Thoracic aorta (tissue), 2 donors: ENCODE data around the gene DUSP9. TPM values are rescaled to one million over a fixed set of nuclear protein-coding genes. Genes with fewer than 3 reads are reported as not detected.

Source experiments
- ATAC-seq: fragments of 150-250 bp; one replicate; pipeline ENCODE4 v1.8.0; 2017; ENCODE audit warnings: low read depth; ENCODE audit not compliant: insufficient number of reproducible peaks, low FRiP score
- DNase-seq: peaks from one replicate; pipeline ENCODE4 v3.0.0-alpha.2; 2020; ENCODE audit warnings: low spot score
- H3K27ac ChIP-seq, 2 donors: fragments of 200-600 bp; sonication (generic); 1 replicate in 1 of 2; 2 replicates in 1 of 2; pipeline ENCODE4 v1.5.1; 2016; ENCODE audit warnings: mild to moderate bottlenecking in 2 of 2, moderate library complexity in 2 of 2
- H3K27me3 ChIP-seq: fragments of 200-600 bp; sonication (generic); replicated peaks from 2 replicates; pipeline ENCODE4 v1.6.0; 2016; ENCODE audit warnings: mild to moderate bottlenecking; ENCODE audit not compliant: insufficient read depth
- H3K36me3 ChIP-seq: fragments of 200-600 bp; sonication (generic); one replicate; pipeline ENCODE4 v1.5.1; 2016
- H3K4me1 ChIP-seq, 2 donors: fragments of 200-600 bp; sonication (generic); 1 replicate in 1 of 2; 2 replicates in 1 of 2; pipeline versions ENCODE4 v1.5.1 to v1.6.0; 2016; ENCODE audit warnings: low read depth in 2 of 2, mild to moderate bottlenecking in 1 of 2; ENCODE audit not compliant: control insufficient read depth in 1 of 2
- H3K4me3 ChIP-seq: fragments of 200-600 bp; sonication (generic); 2 replicates; pipeline ENCODE4 v1.5.1; 2016; ENCODE audit warnings: mild to moderate bottlenecking
- H3K9me3 ChIP-seq: fragments of 200-600 bp; sonication (generic); 2 replicates; pipeline ENCODE4 v1.5.1; 2016
- total RNA-seq, 2 donors: library from RNA; depleted of rRNA; stranded (reverse); fragments of >200 nt; gene quantifications; one replicate each; pipeline versions ENCODE4 v1.1.0 to v1.2.3, GENCODE V29; 2016
- TF ChIP-seq, protein P1 (sequence below): fragments of 200-600 bp; sonication (generic); IDR thresholded peaks from one replicate; pipeline ENCODE4 v1.5.1; 2019; ENCODE audit warnings: antibody characterized with exemption

DUSP9 gene
- total RNA-seq, 2 donors from 2014 or later, result not detected

DNA sequence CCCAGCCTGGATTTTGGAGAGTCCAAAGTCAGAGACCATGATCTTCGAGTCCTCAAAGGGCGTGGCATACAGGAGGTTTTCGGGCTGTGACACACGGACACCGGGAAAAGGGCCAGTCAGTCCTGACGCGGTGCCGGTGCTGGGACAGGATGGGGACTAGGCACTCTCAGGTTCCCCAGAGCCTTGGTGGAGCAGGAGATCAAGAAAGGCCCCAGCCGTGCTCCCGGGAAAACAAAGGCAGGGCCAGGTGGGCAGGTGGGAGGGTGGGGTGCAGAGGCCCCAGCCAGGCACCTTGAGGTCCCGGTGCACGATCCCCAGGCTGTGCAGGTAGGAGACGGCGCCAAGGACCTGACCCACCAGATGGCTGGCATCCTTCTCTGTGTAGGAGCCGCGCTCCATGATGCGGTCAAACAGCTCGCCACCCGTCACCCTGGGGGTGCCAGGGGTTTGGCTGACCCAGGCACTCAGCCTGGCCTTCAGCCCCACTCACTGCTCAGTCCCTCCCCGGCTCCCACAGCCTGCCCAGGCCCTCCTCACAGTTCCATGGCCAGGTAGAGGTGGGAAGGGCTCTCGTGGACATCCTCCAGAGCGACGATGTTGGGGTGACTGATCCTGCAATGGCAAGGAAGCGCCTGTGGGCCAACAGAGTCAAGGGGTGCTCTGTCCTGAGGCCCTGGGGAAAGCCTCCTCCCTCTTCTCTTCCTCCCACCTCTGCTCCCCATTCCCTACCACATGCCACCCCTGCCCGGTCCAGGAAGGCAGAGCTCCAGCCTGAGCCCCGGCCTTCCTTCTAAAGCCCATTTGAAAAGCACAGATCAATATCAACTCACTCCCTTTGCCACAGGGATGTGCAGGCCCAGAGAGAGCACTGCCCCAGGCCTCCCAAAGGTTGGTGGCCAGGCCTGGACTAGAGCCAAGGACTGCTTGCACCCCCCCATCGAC is 24.9 kb downstream of the DUSP9 start:
- H3K27me3 ChIP-seq, result no peaks in the 10 kb centered on the region
- no peak for ATAC-seq
- TF ChIP-seq, protein P1, sequence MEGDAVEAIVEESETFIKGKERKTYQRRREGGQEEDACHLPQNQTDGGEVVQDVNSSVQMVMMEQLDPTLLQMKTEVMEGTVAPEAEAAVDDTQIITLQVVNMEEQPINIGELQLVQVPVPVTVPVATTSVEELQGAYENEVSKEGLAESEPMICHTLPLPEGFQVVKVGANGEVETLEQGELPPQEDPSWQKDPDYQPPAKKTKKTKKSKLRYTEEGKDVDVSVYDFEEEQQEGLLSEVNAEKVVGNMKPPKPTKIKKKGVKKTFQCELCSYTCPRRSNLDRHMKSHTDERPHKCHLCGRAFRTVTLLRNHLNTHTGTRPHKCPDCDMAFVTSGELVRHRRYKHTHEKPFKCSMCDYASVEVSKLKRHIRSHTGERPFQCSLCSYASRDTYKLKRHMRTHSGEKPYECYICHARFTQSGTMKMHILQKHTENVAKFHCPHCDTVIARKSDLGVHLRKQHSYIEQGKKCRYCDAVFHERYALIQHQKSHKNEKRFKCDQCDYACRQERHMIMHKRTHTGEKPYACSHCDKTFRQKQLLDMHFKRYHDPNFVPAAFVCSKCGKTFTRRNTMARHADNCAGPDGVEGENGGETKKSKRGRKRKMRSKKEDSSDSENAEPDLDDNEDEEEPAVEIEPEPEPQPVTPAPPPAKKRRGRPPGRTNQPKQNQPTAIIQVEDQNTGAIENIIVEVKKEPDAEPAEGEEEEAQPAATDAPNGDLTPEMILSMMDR, result no peak

DNA sequence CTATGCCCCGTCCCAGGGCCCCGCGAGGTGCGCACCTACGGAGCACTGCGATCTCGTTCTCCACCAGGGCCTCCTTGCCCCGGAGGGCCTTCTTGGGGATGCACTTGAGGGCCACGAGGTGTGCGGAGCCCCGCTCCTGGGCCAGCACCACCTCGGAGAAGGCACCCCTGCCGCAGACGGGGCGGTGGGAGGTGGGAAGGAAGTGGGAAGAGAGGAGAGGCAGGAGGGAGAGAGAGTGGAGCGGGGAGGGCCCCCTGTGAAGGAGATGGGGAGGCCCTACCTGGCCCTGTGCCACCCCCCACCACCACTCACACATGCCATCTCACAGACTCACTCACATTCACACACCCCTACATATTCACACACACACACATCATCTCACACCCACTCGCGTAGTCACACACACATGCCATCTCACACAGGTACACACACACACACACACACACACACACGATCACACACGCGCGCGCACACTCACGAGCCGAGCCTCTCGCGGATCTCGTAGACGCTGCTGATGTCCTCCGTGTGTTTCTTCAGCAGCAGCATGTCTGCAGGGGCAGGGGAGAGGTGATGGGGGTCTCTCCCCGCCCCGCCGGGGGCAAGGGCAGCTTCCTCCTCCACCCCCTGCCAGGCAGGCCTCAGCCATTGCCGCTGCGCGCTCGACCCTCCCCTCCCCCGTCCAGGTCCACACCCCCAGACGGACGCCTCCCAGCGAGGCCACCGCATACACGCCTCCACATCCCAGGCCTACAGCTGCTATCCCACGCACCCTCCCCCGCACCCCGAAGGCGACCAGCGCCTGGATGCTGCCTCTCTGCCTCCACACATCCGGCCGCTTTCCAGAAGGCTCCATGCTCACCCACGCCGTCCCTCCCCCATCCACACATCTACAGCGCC is 25.8 kb downstream of the DUSP9 start:
- Histone ChIP-seq H3K4me3 (no peak overlapping the region), H3K9me3 (no peaks in the 10 kb centered on the region), H3K27me3 (no peaks in the 10 kb centered on the region), H3K27ac (no peak overlapping the region), H3K4me1 (no peaks in the 10 kb centered on the region), H3K36me3 (no peaks in the 10 kb centered on the region)
- TF ChIP-seq, protein P1, result no peak
- no peak for ATAC-seq
- no peak for DNase-seq

More for the DNA sequence above, 24.9 kb downstream of the DUSP9 start:
- Histone ChIP-seq H3K4me3 (no peak overlapping the region), H3K27ac (no peak overlapping the region), H3K9me3 (no peaks in the 10 kb centered on the region), H3K4me1 (no peaks in the 10 kb centered on the region), H3K36me3 (no peaks in the 10 kb centered on the region)
- no peak for DNase-seq

DNA sequence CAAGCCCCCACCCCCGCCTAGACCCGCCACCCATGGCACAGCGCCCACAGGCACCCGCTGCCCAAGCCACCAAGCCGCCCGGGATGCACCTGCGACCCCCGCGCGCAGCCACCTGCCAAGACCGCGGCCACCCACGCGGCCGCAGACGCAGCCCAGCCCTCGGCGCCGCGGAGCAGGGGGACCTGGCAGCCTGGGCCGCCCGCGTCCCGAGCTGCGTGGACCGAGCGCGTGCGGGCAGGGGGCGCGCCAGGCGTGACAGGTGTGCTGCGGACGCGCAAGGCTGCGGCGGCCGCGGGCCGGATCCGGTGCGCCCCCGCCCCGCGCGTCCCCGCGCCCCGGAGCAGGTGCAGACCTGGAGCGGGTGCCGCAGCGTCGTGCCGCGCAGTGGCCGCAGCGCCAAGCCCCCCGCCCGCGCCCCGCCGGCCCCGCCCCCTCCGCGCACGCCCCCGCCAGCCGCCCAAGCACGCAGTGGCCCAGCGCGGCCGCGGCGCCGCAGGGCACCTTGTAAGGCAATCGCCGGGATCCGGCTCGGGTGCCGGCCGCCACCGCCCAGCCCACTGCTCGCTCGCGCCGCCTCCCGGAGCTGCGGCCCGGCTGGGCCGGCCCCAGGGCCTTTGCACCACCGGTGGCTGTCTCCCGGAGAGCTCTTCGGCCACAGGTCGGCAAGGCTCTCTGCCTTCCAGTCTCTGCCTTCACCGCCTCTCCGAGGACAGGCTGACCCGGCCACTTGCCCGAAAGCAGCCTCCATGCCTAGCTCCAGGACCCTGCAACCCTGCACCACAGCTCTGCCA is 26.6 kb downstream of the DUSP9 start, which contains the start of gene PNCK:
TSS of gene PNCK (minus strand) at position 386 of the 791 bp plus-strand sequence. CDS start 737 bp downstream, outside the sequence.
- no peak for ATAC-seq
- H3K9me3 ChIP-seq, result no peaks in the 10 kb centered on the region
- no peak within 1 kb of the TSS for H3K27ac ChIP-seq
- H3K4me1 ChIP-seq, result no peaks in the 10 kb centered on the region
- H3K36me3 ChIP-seq, result no peaks in the 10 kb centered on the region
- TF ChIP-seq, protein P1, result no peak
- no peak within 1 kb of the TSS for H3K4me3 ChIP-seq
- DNase-seq, result no peak
- no peaks in the 10 kb centered on the region for H3K27me3 ChIP-seq

DNA sequence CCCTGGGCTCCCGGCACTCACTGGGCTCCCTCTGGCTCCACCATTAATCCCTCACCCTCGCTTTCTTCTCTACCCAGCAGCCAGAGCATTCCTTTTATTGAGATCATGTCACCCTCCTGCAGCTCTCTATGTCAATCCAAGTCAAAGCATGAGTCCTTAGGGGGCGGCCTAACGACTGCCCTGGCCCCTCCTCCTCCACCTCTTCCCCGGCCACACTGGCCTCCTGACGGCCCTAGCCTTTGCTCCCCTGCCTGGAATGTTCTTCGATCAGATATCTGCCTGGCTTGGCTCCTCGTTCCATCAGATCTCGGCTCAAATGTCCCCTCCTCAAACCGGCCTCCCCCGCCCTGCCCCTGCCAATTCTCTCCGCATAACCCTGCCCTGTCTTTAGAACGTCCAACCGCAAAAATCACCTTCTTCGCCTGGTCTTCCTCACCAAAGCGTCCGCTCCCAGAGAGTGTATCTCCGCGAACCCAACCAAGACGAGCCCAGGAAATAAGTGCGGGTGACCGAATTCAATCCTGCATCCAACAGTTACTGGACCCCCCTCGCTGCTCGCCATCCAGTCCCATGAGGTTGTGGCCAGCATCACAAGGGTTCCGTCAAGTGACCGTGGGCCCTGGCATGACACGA is 27.3 kb downstream of the DUSP9 start:
- H3K27me3 ChIP-seq, result no peaks in the 10 kb centered on the region
- DNase-seq (no peak), ATAC-seq (no peak)
- H3K4me1 ChIP-seq, result no peaks in the 10 kb centered on the region
- TF ChIP-seq, protein P1, result no peak
- no peak overlapping the region for H3K27ac ChIP-seq
- no peaks in the 10 kb centered on the region for H3K9me3 ChIP-seq
- no peaks in the 10 kb centered on the region for H3K36me3 ChIP-seq
- no peak overlapping the region for H3K4me3 ChIP-seq
